Panc1 (cell line): ENCODE data around the gene SLIT3. TPM values are rescaled to one million over a fixed set of nuclear protein-coding genes. Genes with fewer than 3 reads are reported as not detected.

Source experiments
- ATAC-seq: fragments of 200-7000 bp; cut with Tn5 transposase; 2 replicates; pipeline ENCODE4 v1.9.1; 2020; ENCODE audit warnings: mild to moderate bottlenecking, moderate library complexity
- BruUV-seq: library from RNA; stranded (reverse); fragments of 400-500 nt; replicated peaks from 2 replicates; lab custom pipeline; 2021; lab: Mats Ljungman, UMichigan
- CTCF ChIA-PET: fragments of 300-600 bp; sonication (Branson Sonifier 250); formaldehyde crosslinking; loops from one replicate; lab custom pipeline; 2022; ENCODE audit warnings: antibody characterized with exemption; lab: Charles Lee
- POLR2A ChIA-PET: fragments of 300-600 bp; sonication (Branson Sonifier 250); formaldehyde crosslinking; loops from one replicate; lab custom pipeline; 2022; ENCODE audit warnings: antibody characterized with exemption; lab: Charles Lee
- DNase-seq: peaks from one replicate; pipeline ENCODE4 v3.0.0-alpha.2; 2010; ENCODE audit warnings: low read depth, low spot score
- H3K27ac ChIP-seq: 2 replicates; pipeline ENCODE4 v1.5.1; 2011; ENCODE audit warnings: mild to moderate bottlenecking, low read length, inconsistent platforms
- H3K27me3 ChIP-seq: fragments of 200-500 bp; sonication (Bioruptor generic); 2 replicates; pipeline ENCODE4 v1.6.0; 2014; ENCODE audit warnings: low read length, inconsistent platforms; ENCODE audit not compliant: control insufficient read depth, insufficient read depth
- H3K36me3 ChIP-seq: fragments of 200-500 bp; sonication (Bioruptor generic); 2 replicates; pipeline ENCODE4 v1.5.1; 2014; ENCODE audit warnings: inconsistent platforms, mild to moderate bottlenecking, low read length, moderate library complexity; ENCODE audit not compliant: control insufficient read depth, insufficient read depth
- H3K4me1 ChIP-seq: 2 replicates; pipeline ENCODE4 v1.5.1; 2011; ENCODE audit warnings: inconsistent platforms, mild to moderate bottlenecking, low read length, moderate library complexity; ENCODE audit not compliant: control insufficient read depth, insufficient read depth
- H3K4me3 ChIP-seq, 2 experiments: 2 replicates each; pipeline ENCODE4 v1.5.1; 2011 to 2012; ENCODE audit warnings: low read depth in 2 of 2, low read length in 2 of 2, mild to moderate bottlenecking in 2 of 2, inconsistent platforms in 1 of 2, moderate library complexity in 1 of 2
- H3K9me3 ChIP-seq: fragments of 200-500 bp; sonication (Bioruptor generic); 2 replicates; pipeline ENCODE4 v1.5.1; 2014; ENCODE audit warnings: low read depth, mild to moderate bottlenecking, inconsistent platforms, low read length, moderate library complexity; ENCODE audit not compliant: control insufficient read depth, insufficient read depth
- POLR2AphosphoS5 ChIP-seq: IDR thresholded peaks from 2 replicates; pipeline ENCODE4 v1.6.1; 2012; ENCODE audit warnings: mild to moderate bottlenecking, low read depth, low read length, moderate library complexity
- SIN3A ChIP-seq: IDR thresholded peaks from 2 replicates; pipeline ENCODE4 v1.6.1; 2012; ENCODE audit warnings: low read depth, mild to moderate bottlenecking, low read length, moderate library complexity, borderline replicate concordance; ENCODE audit not compliant: insufficient read depth
- TCF7L2 ChIP-seq: IDR thresholded peaks from 2 replicates; pipeline ENCODE4 v1.6.1; 2011; ENCODE audit warnings: mild to moderate bottlenecking, low read depth, low read length, inconsistent platforms
- in situ Hi-C: cut with HindIII; loops from 2 replicates; pipeline ENCODE4 v1.10.0; 2016; ENCODE audit warnings: low sequenced_read_pairs, low pct_unique_long_range_greater_than_20kb
- intact Hi-C: fragments of 100-400 bp; cut with micrococcal nuclease; formaldehyde crosslinking; loops from one replicate; pipeline ENCODE4 v1.10.0; 2022; ENCODE audit not compliant: unreplicated experiment
- total RNA-seq: library from RNA; stranded (reverse); gene quantifications from one replicate; pipeline ENCODE4 v1.2.1, GENCODE V29; 2021; ENCODE audit not compliant: unreplicated experiment
- TF ChIP-seq, protein P1 (sequence below): fragments of 450-650 bp; IDR thresholded peaks from 2 replicates; pipeline ENCODE4 v1.5.1; 2017; ENCODE audit warnings: mild to moderate bottlenecking
- TF ChIP-seq, protein P2 (sequence below), 2 experiments: IDR thresholded peaks; 2 replicates each; pipeline ENCODE4 v1.6.1; 2011 to 2012; ENCODE audit warnings: low read depth in 2 of 2, control low read depth in 1 of 2, low read length in 1 of 2, mild to moderate bottlenecking in 1 of 2, moderate library complexity in 1 of 2; ENCODE audit not compliant: insufficient read depth in 1 of 2

SLIT3 gene
- total RNA-seq, 1 experiment from 2014 or later = 26.4 TPM

DNA sequence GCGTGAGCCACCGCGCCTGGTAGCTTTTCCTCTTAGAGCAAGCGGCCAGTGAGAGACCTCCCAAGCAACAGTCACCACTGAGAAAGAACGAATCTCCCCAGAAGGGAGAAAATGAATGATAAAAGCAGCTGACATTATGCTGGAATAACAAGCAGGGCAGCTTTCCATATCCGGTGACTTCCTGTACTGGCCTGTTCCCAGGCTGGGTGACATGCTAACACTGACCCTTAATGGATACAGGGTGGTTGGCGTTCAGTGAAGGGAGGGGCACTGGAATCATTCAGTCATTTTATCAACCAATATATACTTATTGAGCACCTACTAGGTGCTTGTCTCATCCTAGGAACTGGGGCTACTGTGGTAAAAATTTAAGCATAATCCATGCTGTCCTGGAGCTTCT lies 364.4 kb downstream of the SLIT3 start:
- no peak overlapping the region for H3K4me3 ChIP-seq
- H3K27ac ChIP-seq = no peak overlapping the region
- no peaks in the 10 kb centered on the region for H3K27me3 ChIP-seq
- H3K4me1 ChIP-seq = no peaks in the 10 kb centered on the region
- in situ Hi-C loops = no loop called here
- ATAC-seq = no peak
- intact Hi-C loops = no loop called here
- no peak for DNase-seq
- BruUV-seq = no TSS peak
- POLR2A ChIA-PET = no interaction called here
- H3K36me3 ChIP-seq = no peaks in the 10 kb centered on the region
- CTCF ChIA-PET = no interaction called here
- TF ChIP-seq SIN3A = no peak
- TF ChIP-seq TCF7L2 = no peak
- TF ChIP-seq, protein P1, sequence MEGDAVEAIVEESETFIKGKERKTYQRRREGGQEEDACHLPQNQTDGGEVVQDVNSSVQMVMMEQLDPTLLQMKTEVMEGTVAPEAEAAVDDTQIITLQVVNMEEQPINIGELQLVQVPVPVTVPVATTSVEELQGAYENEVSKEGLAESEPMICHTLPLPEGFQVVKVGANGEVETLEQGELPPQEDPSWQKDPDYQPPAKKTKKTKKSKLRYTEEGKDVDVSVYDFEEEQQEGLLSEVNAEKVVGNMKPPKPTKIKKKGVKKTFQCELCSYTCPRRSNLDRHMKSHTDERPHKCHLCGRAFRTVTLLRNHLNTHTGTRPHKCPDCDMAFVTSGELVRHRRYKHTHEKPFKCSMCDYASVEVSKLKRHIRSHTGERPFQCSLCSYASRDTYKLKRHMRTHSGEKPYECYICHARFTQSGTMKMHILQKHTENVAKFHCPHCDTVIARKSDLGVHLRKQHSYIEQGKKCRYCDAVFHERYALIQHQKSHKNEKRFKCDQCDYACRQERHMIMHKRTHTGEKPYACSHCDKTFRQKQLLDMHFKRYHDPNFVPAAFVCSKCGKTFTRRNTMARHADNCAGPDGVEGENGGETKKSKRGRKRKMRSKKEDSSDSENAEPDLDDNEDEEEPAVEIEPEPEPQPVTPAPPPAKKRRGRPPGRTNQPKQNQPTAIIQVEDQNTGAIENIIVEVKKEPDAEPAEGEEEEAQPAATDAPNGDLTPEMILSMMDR = no peak
- TF ChIP-seq POLR2AphosphoS5 = no peak
- TF ChIP-seq, protein P2, sequence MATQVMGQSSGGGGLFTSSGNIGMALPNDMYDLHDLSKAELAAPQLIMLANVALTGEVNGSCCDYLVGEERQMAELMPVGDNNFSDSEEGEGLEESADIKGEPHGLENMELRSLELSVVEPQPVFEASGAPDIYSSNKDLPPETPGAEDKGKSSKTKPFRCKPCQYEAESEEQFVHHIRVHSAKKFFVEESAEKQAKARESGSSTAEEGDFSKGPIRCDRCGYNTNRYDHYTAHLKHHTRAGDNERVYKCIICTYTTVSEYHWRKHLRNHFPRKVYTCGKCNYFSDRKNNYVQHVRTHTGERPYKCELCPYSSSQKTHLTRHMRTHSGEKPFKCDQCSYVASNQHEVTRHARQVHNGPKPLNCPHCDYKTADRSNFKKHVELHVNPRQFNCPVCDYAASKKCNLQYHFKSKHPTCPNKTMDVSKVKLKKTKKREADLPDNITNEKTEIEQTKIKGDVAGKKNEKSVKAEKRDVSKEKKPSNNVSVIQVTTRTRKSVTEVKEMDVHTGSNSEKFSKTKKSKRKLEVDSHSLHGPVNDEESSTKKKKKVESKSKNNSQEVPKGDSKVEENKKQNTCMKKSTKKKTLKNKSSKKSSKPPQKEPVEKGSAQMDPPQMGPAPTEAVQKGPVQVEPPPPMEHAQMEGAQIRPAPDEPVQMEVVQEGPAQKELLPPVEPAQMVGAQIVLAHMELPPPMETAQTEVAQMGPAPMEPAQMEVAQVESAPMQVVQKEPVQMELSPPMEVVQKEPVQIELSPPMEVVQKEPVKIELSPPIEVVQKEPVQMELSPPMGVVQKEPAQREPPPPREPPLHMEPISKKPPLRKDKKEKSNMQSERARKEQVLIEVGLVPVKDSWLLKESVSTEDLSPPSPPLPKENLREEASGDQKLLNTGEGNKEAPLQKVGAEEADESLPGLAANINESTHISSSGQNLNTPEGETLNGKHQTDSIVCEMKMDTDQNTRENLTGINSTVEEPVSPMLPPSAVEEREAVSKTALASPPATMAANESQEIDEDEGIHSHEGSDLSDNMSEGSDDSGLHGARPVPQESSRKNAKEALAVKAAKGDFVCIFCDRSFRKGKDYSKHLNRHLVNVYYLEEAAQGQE (IDR thresholded peaks at IDR 0.05; ENCODE audit: insufficient read depth in 1 of 2, low read depth in 2 of 2, low read length in 1 of 2) = no peak
- H3K9me3 ChIP-seq = no peaks in the 10 kb centered on the region

GRCh38 chr5:168935183-168935582 lies 365.8 kb downstream of the SLIT3 start:
- intact Hi-C loops (no loop called here), in situ Hi-C loops (no loop called here)
- Histone ChIP-seq H3K27me3 (no peaks in the 10 kb centered on the region), H3K9me3 (no peaks in the 10 kb centered on the region), H3K27ac (no peak overlapping the region), H3K4me3 (no peak overlapping the region), H3K4me1 (no peaks in the 10 kb centered on the region), H3K36me3 (no peaks in the 10 kb centered on the region)
- ChIA-PET CTCF (interaction anchor here (0.7 kb wide), 1 partner anchor 613 kb away, joined by 5 read pairs; no protein-coding TSS in a partner anchor), POLR2A (no interaction called here)
- ATAC-seq (no peak), DNase-seq (no peak)
- BruUV-seq = no TSS peak
- TF ChIP-seq, protein P1 = no peak
- TF ChIP-seq, protein P2 (IDR thresholded peaks at IDR 0.05; ENCODE audit: insufficient read depth in 1 of 2, low read depth in 2 of 2, low read length in 1 of 2) = no peak
- TF ChIP-seq POLR2AphosphoS5 = no peak
- TF ChIP-seq TCF7L2 = no peak
- TF ChIP-seq SIN3A = no peak
